ENCODE data around the gene G0S2.
A peak's percentile ranks its signal among the peaks of the same experiment; 100 is the strongest.

The G0S2 gene

DNA sequence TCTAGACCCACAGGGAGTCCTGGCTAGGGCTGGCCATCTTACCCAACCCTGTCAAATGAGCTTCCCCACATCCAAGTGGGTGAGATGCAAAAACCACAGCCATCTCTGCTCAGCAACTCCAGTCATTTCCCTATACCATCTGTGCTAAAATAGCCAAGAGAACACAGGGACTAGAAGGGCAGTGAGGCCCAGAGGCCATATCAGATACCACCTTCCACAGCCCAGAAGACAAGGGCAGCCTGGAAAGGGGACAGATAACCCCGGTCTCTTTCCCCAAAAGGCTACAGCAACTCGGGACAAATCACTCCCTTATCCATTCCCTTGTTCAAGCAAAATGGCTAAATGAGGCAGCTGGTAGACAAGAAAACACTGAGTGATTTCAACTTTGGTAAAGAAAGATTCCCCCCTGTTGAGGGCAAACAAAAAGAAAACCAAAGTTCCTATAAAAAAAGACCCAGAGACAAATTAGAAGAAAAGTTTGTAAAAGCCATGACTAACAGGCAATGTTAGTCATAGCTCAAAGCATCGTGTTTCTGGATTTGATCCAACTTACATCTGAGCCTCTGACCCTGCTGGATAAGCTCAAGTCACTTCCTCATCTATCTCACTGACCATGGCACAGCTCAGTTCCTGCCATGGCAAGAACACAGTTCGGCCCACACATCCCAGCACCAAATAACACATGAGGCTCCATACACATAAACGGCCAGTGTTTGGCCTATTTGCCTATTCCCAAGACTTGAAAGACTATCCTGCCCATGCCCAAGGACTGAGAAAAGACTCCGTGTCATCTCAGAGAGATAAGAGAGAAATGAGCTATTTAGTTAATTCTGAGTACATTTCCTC is 26.1 kb upstream of the G0S2 start:
- H3K27ac ChIP-seq (ENCODE audit: extremely low read depth, low read depth, low read length): no peak overlapping the region; the same call in 1 of the 2 replicates
- POLR2A ChIA-PET: interaction anchor here (0.7 to 1.0 kb wide), 2 partner anchors 15 to 99 kb away, joined by 3 to 4 read pairs; no protein-coding TSS in a partner anchor
- CTCF ChIA-PET: interaction anchor here (0.7 to 1.6 kb wide), 9 partner anchors 14 to 99 kb away, joined by 3 to 6 read pairs (median 3); partner anchors contain the start of gene G0S2
- no peaks in the 10 kb centered on the region for H3K9me3 ChIP-seq (ENCODE audit: control insufficient read depth, insufficient read depth, low read depth, low read length)
- H3K4me3 ChIP-seq (ENCODE audit: low read depth, low read length): no peak overlapping the region
- H3K36me3 ChIP-seq (ENCODE audit: control insufficient read depth in 2 of 2, insufficient read depth in 1 of 2, low read length in 2 of 2): no peaks in the 10 kb centered on the region
- H3K4me1 ChIP-seq (ENCODE audit: control insufficient read depth, insufficient read depth, low read length): peaks cover 19% of the 10 kb centered on the region
- no peak for TF ChIP-seq KLF16 (tag by site-specific recombination; IDR thresholded peaks at IDR 0.05)
- TF ChIP-seq OVOL3 (tag by site-specific recombination; IDR thresholded peaks at IDR 0.05): no peak
- no peak for TF ChIP-seq ZNF529 (tag by site-specific recombination; IDR thresholded peaks at IDR 0.05; ENCODE audit: insufficient replicate concordance)
- no peak for TF ChIP-seq ZNF777 (tag by site-specific recombination; IDR thresholded peaks at IDR 0.05; ENCODE audit: borderline replicate concordance)
- TF ChIP-seq, protein P1, sequence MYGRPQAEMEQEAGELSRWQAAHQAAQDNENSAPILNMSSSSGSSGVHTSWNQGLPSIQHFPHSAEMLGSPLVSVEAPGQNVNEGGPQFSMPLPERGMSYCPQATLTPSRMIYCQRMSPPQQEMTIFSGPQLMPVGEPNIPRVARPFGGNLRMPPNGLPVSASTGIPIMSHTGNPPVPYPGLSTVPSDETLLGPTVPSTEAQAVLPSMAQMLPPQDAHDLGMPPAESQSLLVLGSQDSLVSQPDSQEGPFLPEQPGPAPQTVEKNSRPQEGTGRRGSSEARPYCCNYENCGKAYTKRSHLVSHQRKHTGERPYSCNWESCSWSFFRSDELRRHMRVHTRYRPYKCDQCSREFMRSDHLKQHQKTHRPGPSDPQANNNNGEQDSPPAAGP (tag by site-specific recombination; IDR thresholded peaks at IDR 0.05): no peak
- TF ChIP-seq ZEB2 (tag by site-specific recombination; IDR thresholded peaks at IDR 0.05): peak; percentile 35; the same call in 1 of the 2 replicates
- TF ChIP-seq ZNF133 (tag by site-specific recombination; IDR thresholded peaks at IDR 0.05): no peak
- no peak for TF ChIP-seq ZNF610 (tag by site-specific recombination; IDR thresholded peaks at IDR 0.05; ENCODE audit: borderline replicate concordance)
- TF ChIP-seq GLI2 (tag by site-specific recombination; IDR thresholded peaks at IDR 0.05; ENCODE audit: borderline replicate concordance, low read depth): no peak
- TF ChIP-seq SCRT2 (tag by site-specific recombination; IDR thresholded peaks at IDR 0.05): no peak
- peak; percentile 45; the same call in 1 of the 2 replicates for TF ChIP-seq ZNF394 (tag by site-specific recombination; IDR thresholded peaks at IDR 0.05; ENCODE audit: borderline replicate concordance)
- no peak for TF ChIP-seq ZSCAN23 (tag by site-specific recombination; IDR thresholded peaks at IDR 0.05)
- no peak for TF ChIP-seq SALL2 (tag by site-specific recombination; IDR thresholded peaks at IDR 0.05; ENCODE audit: borderline replicate concordance)
- no peak for TF ChIP-seq ZFP3 (tag by site-specific recombination; IDR thresholded peaks at IDR 0.05; ENCODE audit: low read depth)
- no peak for TF ChIP-seq SCRT1 (tag by site-specific recombination; IDR thresholded peaks at IDR 0.05; ENCODE audit: borderline replicate concordance)
- no peak for TF ChIP-seq ZBTB8A (tag by site-specific recombination; IDR thresholded peaks at IDR 0.05)
- no peak for TF ChIP-seq ZNF596 (tag by site-specific recombination; IDR thresholded peaks at IDR 0.05)
- no peak for TF ChIP-seq ZNF560 (tag by site-specific recombination; IDR thresholded peaks at IDR 0.05; ENCODE audit: borderline replicate concordance)
- TF ChIP-seq, protein P2, sequence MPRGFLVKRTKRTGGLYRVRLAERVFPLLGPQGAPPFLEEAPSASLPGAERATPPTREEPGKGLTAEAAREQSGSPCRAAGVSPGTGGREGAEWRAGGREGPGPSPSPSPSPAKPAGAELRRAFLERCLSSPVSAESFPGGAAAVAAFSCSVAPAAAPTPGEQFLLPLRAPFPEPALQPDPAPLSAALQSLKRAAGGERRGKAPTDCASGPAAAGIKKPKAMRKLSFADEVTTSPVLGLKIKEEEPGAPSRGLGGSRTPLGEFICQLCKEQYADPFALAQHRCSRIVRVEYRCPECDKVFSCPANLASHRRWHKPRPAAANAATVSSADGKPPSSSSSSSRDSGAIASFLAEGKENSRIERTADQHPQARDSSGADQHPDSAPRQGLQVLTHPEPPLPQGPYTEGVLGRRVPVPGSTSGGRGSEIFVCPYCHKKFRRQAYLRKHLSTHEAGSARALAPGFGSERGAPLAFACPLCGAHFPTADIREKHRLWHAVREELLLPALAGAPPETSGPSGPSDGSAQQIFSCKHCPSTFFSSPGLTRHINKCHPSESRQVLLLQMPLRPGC (tag by site-specific recombination; IDR thresholded peaks at IDR 0.05): 0 out of 2 replicates have a peak, but pooled peaks have one; percentile 15
- TF ChIP-seq ZNF335 (tag by site-specific recombination; conservative IDR thresholded peaks at IDR 0.05): peak; percentile 53
- no peak for TF ChIP-seq ZNF514 (tag by site-specific recombination; IDR thresholded peaks at IDR 0.05)
- no peak for TF ChIP-seq PRDM1 (tag by site-specific recombination; IDR thresholded peaks at IDR 0.05)
- no peak for TF ChIP-seq ZNF48 (tag by site-specific recombination; IDR thresholded peaks at IDR 0.05)
- no peak for TF ChIP-seq ZNF791 (tag by site-specific recombination; IDR thresholded peaks at IDR 0.05)
- no peak for TF ChIP-seq SETDB1 (IDR thresholded peaks at IDR 0.05; ENCODE audit: insufficient read length, low read length)
- no peak for TF ChIP-seq ZNF248 (tag by site-specific recombination; IDR thresholded peaks at IDR 0.05)
- TF ChIP-seq ZNF473 (tag by site-specific recombination; IDR thresholded peaks at IDR 0.05): no peak
- no peak for TF ChIP-seq ZNF670 (tag by site-specific recombination; IDR thresholded peaks at IDR 0.05; ENCODE audit: low read depth)
- TF ChIP-seq, protein P3, sequence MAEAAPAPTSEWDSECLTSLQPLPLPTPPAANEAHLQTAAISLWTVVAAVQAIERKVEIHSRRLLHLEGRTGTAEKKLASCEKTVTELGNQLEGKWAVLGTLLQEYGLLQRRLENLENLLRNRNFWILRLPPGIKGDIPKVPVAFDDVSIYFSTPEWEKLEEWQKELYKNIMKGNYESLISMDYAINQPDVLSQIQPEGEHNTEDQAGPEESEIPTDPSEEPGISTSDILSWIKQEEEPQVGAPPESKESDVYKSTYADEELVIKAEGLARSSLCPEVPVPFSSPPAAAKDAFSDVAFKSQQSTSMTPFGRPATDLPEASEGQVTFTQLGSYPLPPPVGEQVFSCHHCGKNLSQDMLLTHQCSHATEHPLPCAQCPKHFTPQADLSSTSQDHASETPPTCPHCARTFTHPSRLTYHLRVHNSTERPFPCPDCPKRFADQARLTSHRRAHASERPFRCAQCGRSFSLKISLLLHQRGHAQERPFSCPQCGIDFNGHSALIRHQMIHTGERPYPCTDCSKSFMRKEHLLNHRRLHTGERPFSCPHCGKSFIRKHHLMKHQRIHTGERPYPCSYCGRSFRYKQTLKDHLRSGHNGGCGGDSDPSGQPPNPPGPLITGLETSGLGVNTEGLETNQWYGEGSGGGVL (tag by site-specific recombination; IDR thresholded peaks at IDR 0.05): no peak
- TF ChIP-seq ZNF292 (tag by site-specific recombination; IDR thresholded peaks at IDR 0.05; ENCODE audit: borderline replicate concordance, low read depth): no peak
- TF ChIP-seq ZNF354C (tag by site-specific recombination; IDR thresholded peaks at IDR 0.05; ENCODE audit: borderline replicate concordance, low read depth): no peak
- TF ChIP-seq ZNF501 (tag by site-specific recombination; IDR thresholded peaks at IDR 0.05): no peak
- TF ChIP-seq, protein P4, sequence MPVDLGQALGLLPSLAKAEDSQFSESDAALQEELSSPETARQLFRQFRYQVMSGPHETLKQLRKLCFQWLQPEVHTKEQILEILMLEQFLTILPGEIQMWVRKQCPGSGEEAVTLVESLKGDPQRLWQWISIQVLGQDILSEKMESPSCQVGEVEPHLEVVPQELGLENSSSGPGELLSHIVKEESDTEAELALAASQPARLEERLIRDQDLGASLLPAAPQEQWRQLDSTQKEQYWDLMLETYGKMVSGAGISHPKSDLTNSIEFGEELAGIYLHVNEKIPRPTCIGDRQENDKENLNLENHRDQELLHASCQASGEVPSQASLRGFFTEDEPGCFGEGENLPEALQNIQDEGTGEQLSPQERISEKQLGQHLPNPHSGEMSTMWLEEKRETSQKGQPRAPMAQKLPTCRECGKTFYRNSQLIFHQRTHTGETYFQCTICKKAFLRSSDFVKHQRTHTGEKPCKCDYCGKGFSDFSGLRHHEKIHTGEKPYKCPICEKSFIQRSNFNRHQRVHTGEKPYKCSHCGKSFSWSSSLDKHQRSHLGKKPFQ (tag by site-specific recombination; IDR thresholded peaks at IDR 0.05): no peak
